Measurements from ENCODE around the gene E2F2.

Gene E2F2

DNA sequence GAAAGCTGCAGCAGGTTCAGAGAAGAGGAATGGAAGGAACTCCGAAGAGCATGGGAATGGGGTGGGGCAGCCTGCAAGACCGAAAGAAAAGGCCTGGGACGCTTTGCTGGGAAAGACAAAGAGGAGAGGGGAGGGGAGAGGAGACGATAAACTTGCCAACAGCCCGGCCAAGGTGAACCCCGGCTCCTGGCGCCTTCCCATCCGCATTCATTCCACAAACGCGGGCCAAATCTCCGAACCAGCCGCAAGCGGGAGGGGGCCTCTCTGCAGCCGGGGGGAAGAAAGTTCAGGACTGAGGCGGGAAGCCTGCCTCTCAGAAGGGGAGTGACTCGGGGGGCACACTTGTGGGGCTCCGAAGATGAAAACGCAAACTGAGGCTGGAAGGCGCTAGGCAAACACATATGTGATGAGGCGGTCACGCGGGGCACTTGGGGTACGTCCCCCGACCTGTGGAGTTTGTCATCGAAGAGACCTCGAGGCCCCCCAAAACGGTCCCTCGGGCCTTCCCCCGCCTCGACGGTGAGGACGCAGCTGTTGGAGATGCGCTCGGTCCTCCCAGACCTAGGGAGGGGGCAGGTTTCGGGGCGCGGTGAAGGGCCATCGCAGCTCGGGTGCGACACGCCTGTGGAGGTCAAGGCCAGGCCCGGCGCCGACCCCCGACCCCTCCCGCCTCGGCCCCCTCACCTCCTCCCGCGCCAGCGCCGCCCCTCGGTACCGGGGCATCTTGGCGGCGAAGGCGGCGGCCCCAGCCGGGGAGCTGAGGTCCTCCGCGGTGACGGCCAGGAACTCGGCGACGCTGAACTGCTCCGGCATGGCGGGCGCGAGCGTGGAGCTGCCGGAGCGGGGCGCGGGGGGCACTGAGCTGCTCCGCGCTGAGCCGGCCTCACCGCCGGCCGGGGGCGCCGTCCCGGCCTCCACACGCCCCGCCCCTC lies 47.4 kb downstream of the E2F2 start, which contains the start of gene ASAP3:
TSS of gene ASAP3 (minus strand) at position 859 of the 932 bp plus-strand sequence. CDS start at position 813, 46 bp downstream.
- H3K9ac ChIP-seq (ENCODE audit: low read depth in 1 of 2, low read length in 2 of 2) = peak within 1 kb of the TSS; percentile 33 to 60
- peaks cover 12 to 14% of the 10 kb centered on the region in 2 donors for H3K4me1 ChIP-seq (ENCODE audit: control insufficient read depth in 1 of 2, insufficient read depth in 2 of 2, low read length in 2 of 2)
- H3K9me3 ChIP-seq (ENCODE audit: control insufficient read depth in 1 of 2, low read length in 2 of 2) = no peaks in the 10 kb centered on the region
- H3K36me3 ChIP-seq (ENCODE audit: control insufficient read depth in 1 of 2, insufficient read depth in 2 of 2, low read length in 2 of 2) = no peaks in the 10 kb centered on the region
- peak within 1 kb of the TSS; percentile 70 for H3K27ac ChIP-seq (ENCODE audit: low read depth, low read length)
- peaks cover 0 to 7% of the 10 kb centered on the region in 2 donors for H3K27me3 ChIP-seq (ENCODE audit: control insufficient read depth in 1 of 2, insufficient read depth in 2 of 2, low read length in 2 of 2)
- peak within 1 kb of the TSS; percentile 73 to 74 for H3K4me3 ChIP-seq (ENCODE audit: low read depth in 1 of 2, low read length in 2 of 2)

DNA sequence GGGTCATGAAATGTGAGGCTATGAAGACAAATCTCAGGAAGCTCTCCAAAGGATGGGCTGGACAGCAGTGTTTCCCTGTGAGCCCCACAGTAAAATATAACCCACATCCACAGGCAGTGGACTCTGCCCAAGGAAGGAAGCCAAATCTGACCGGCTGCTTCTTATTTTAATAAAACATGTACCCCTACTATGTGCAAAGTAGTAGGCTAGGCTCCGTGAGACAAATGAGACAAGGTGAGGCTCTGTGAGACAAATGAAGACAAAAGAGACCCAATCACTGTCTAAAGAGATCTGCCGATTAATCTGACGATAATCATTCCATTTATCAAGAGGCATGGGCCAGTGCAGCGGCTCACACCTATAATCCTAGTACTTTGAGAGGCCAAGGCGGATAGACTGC lies 49.1 kb downstream of the E2F2 start:
- H3K9ac ChIP-seq (ENCODE audit: low read depth in 1 of 2, low read length in 2 of 2) = no peak overlapping the region
- H3K4me1 ChIP-seq (ENCODE audit: control insufficient read depth in 1 of 2, insufficient read depth in 2 of 2, low read length in 2 of 2) = peaks cover 12 to 14% of the 10 kb centered on the region in 2 donors
- peaks cover 0 to 7% of the 10 kb centered on the region in 2 donors for H3K27me3 ChIP-seq (ENCODE audit: control insufficient read depth in 1 of 2, insufficient read depth in 2 of 2, low read length in 2 of 2)
- H3K9me3 ChIP-seq (ENCODE audit: control insufficient read depth in 1 of 2, low read length in 2 of 2) = no peaks in the 10 kb centered on the region
- H3K36me3 ChIP-seq (ENCODE audit: control insufficient read depth in 1 of 2, insufficient read depth in 2 of 2, low read length in 2 of 2) = no peaks in the 10 kb centered on the region
- no peak overlapping the region for H3K27ac ChIP-seq (ENCODE audit: low read depth, low read length)
- no peak overlapping the region for H3K4me3 ChIP-seq (ENCODE audit: low read depth in 1 of 2, low read length in 2 of 2)

DNA sequence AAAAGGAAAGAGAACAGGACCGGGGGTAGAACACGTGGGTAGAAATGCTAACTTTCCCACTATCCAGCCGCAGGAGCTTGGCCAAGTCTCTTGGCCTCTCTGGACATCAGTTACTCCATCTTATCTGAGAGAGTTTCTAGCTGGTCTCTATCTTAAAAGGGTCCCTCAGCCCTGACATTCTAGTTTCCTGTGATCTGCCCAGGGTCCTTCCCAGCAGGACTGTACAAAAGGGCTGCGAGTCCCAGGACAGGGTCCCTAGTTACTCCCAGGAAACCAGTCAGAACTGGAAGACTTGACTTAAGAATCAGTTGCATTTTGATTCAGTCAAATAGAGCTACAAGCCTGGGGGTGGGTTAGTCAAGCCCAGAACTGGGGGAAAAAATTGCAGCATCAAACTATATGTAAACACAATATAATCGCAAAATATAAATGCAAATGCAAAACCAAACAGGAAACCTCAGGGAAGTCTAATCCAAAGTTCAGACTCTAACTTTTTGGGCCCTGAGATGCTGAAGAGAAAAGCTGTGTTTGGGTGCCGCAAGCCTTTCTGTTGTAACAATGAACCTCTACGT lies 49.9 kb downstream of the E2F2 start:
- no peak overlapping the region for H3K9ac ChIP-seq (ENCODE audit: low read depth in 1 of 2, low read length in 2 of 2)

DNA sequence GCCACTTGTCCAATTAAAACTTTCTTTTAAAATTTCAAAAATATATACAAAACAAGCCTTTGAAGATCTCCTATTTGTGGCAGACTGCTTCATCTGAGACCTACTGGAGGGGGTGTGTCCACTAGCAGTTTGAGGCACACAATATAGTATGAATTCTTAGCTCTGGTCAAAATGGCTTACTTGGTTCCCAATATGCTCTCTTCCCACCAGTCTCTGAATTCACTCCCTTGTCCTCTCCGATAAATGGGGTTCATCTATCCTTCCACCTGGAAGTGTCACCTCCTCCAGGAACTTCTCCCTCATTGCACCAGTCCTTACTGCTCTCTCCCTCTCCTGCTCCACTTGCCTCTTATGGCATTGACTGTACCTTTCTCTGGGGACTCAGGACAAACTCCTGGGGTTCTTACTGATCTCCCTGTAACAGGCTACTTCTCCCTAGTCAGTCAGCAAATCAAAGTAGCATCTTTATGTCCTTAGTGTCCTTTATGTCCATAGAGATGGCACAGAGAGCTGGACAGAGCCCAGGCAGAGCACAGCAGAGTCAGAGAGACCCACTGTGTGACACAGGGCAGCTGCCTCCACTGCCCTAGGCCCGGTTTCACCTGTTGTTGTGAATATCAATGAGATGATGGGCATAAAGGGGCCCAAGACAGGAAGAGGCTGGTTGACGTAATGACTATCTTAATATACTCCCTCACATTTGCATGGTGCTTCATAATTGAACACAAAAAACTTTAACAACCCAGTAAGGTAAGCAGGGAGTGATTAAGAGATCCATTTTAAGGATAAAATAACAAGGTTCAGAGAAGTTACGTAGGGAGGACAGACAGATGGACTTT lies 50.6 kb downstream of the E2F2 start:
- Histone ChIP-seq H3K36me3 (ENCODE audit: control insufficient read depth in 1 of 2, insufficient read depth in 2 of 2, low read length in 2 of 2) (no peaks in the 10 kb centered on the region), H3K4me1 (ENCODE audit: control insufficient read depth in 1 of 2, insufficient read depth in 2 of 2, low read length in 2 of 2) (peaks cover 12 to 14% of the 10 kb centered on the region in 2 donors), H3K9me3 (ENCODE audit: control insufficient read depth in 1 of 2, low read length in 2 of 2) (no peaks in the 10 kb centered on the region), H3K9ac (ENCODE audit: low read depth in 1 of 2, low read length in 2 of 2) (no peak overlapping the region), H3K27me3 (ENCODE audit: control insufficient read depth in 1 of 2, insufficient read depth in 2 of 2, low read length in 2 of 2) (peaks cover 0 to 7% of the 10 kb centered on the region in 2 donors), H3K27ac (ENCODE audit: low read depth, low read length) (no peak overlapping the region), H3K4me3 (ENCODE audit: low read depth in 1 of 2, low read length in 2 of 2) (no peak overlapping the region)

More for the DNA sequence above, 49.9 kb downstream of the E2F2 start:
- no peak overlapping the region for H3K27ac ChIP-seq (ENCODE audit: low read depth, low read length)
- H3K4me1 ChIP-seq (ENCODE audit: control insufficient read depth in 1 of 2, insufficient read depth in 2 of 2, low read length in 2 of 2) = peaks cover 12 to 14% of the 10 kb centered on the region in 2 donors
- H3K36me3 ChIP-seq (ENCODE audit: control insufficient read depth in 1 of 2, insufficient read depth in 2 of 2, low read length in 2 of 2) = no peaks in the 10 kb centered on the region
- H3K4me3 ChIP-seq (ENCODE audit: low read depth in 1 of 2, low read length in 2 of 2) = no peak overlapping the region
- H3K27me3 ChIP-seq (ENCODE audit: control insufficient read depth in 1 of 2, insufficient read depth in 2 of 2, low read length in 2 of 2) = peaks cover 0 to 7% of the 10 kb centered on the region in 2 donors
- H3K9me3 ChIP-seq (ENCODE audit: control insufficient read depth in 1 of 2, low read length in 2 of 2) = no peaks in the 10 kb centered on the region

DNA sequence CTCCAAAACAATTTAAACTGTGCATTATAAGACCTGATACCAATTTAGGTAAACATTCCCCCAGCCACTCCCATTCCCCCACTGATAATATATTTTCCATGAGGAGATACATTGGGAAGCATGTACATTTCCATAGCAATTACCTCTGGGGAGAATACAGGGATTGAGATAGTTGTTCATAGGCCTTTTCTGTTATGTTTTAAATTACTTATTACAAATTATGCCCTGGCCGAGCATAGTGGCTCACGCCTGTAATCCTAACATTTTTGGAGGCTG lies 51.4 kb downstream of the E2F2 start:
- no peaks in the 10 kb centered on the region for H3K9me3 ChIP-seq (ENCODE audit: control insufficient read depth in 1 of 2, low read length in 2 of 2)
- no peak overlapping the region for H3K9ac ChIP-seq (ENCODE audit: low read depth in 1 of 2, low read length in 2 of 2)
- H3K4me3 ChIP-seq (ENCODE audit: low read depth in 1 of 2, low read length in 2 of 2) = no peak overlapping the region
- peaks cover 0 to 7% of the 10 kb centered on the region in 2 donors for H3K27me3 ChIP-seq (ENCODE audit: control insufficient read depth in 1 of 2, insufficient read depth in 2 of 2, low read length in 2 of 2)
- peaks cover 9 to 12% of the 10 kb centered on the region in 2 donors for H3K4me1 ChIP-seq (ENCODE audit: control insufficient read depth in 1 of 2, insufficient read depth in 2 of 2, low read length in 2 of 2)
- H3K36me3 ChIP-seq (ENCODE audit: control insufficient read depth in 1 of 2, insufficient read depth in 2 of 2, low read length in 2 of 2) = no peaks in the 10 kb centered on the region
- no peak overlapping the region for H3K27ac ChIP-seq (ENCODE audit: low read depth, low read length)

DNA sequence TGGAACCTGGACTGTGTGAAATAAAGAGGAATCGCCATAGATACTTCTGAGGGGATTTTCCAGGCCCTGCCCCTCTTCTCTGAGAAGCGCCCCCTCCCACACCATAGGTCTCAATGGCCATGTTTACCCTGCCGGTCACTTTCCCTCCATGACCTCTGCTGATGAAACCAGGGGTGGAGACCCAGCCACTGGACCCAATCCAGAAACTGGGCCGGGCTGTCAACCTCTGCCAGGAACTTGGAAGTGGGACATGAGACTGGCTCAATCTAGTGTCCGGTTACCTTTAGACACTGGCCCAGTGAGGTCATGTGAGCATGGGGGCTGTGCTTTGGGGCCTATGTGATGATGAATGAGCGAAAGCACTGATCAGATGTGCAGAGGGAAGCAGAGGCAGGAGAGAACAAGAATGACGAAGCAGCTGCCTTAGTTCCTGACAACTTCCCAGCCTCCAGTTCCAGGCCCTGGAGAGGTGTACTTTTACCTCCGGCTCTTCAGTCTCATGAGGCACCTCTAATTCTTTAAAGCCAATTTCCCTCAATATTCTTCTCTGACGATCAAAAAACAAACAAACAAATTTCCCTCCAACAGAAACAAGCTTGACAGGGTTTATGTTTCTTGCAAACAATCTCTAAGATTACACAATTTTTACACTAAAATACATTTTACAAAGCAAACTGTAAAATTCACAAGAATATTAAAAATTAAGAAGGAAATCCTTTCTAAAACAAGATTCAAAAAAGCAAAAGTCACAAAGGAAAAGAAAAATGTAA lies 52.0 kb downstream of the E2F2 start:
- H3K27ac ChIP-seq (ENCODE audit: low read depth, low read length) = no peak overlapping the region
- peaks cover 0 to 7% of the 10 kb centered on the region in 2 donors for H3K27me3 ChIP-seq (ENCODE audit: control insufficient read depth in 1 of 2, insufficient read depth in 2 of 2, low read length in 2 of 2)
- H3K4me1 ChIP-seq (ENCODE audit: control insufficient read depth in 1 of 2, insufficient read depth in 2 of 2, low read length in 2 of 2) = peaks cover 9 to 12% of the 10 kb centered on the region in 2 donors
- H3K9me3 ChIP-seq (ENCODE audit: control insufficient read depth in 1 of 2, low read length in 2 of 2) = no peaks in the 10 kb centered on the region
- no peak overlapping the region for H3K9ac ChIP-seq (ENCODE audit: low read depth in 1 of 2, low read length in 2 of 2)
- no peak overlapping the region for H3K4me3 ChIP-seq (ENCODE audit: low read depth in 1 of 2, low read length in 2 of 2)
- H3K36me3 ChIP-seq (ENCODE audit: control insufficient read depth in 1 of 2, insufficient read depth in 2 of 2, low read length in 2 of 2) = no peaks in the 10 kb centered on the region

DNA sequence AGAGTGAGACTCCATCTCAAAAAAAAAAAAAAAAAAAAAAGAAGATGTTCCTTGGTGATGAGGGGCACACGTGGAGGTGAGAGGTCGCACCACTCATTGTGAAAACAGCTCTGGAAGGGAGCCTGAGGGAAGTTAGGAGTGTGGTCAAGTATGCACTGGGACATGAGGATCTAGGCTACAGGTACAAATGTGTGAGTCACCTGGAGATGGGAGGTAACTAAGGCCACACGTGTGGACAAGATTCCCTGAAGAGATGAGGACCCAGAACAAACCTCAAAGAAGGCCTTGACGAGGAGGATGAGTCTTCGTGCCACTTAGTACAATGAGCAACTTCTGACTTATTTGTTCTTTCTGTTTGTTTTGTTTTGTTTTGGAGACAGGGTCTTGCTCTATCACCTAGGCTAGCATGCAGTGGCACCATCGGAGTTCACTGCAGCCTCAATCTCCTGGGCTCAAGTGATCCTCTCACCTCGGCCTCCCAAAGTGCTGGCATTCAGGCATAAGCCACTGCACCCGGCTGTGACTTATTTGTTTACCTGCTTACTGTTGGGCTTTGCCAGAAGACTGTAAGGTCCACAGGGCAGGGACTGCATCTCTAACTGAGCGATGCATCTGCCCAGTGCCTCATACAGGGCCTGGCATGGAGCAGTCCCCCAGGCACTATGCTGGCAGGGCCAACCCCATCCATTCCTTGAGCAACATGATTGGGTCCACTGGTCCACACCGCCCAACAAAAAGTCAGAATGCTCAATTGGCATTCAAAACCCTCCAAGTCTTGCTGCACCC lies 53.5 kb downstream of the E2F2 start:
- Histone ChIP-seq H3K27me3 (ENCODE audit: control insufficient read depth in 1 of 2, insufficient read depth in 2 of 2, low read length in 2 of 2) (peaks cover 0 to 3% of the 10 kb centered on the region in 2 donors), H3K9ac (ENCODE audit: low read depth in 1 of 2, low read length in 2 of 2) (no peak overlapping the region), H3K4me3 (ENCODE audit: low read depth in 1 of 2, low read length in 2 of 2) (no peak overlapping the region), H3K4me1 (ENCODE audit: control insufficient read depth in 1 of 2, insufficient read depth in 2 of 2, low read length in 2 of 2) (peaks cover 0 to 4% of the 10 kb centered on the region in 2 donors), H3K9me3 (ENCODE audit: control insufficient read depth in 1 of 2, low read length in 2 of 2) (no peaks in the 10 kb centered on the region), H3K36me3 (ENCODE audit: control insufficient read depth in 1 of 2, insufficient read depth in 2 of 2, low read length in 2 of 2) (no peaks in the 10 kb centered on the region), H3K27ac (ENCODE audit: low read depth, low read length) (no peak overlapping the region)

DNA sequence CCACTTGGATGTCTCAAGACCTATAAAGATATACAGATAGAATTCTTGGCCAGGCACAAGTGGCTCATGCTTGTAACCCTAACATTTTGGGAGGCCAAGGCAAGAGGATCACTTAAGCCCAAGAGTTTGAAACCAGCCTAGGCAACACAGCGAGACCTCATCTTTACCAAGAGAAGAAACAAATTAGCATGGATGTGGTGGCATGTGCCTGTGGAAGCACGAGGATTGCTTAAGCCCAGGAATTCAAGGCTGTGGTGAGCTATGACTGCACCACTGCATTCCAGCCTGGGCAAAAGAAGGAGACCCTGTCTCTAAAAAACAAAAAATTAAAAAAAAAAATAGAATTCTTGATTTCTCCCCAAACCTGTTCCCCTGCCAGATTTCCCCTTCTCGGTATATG lies 55.4 kb downstream of the E2F2 start:
- H3K9ac ChIP-seq (ENCODE audit: low read depth in 1 of 2, low read length in 2 of 2) = no peak overlapping the region
- no peaks in the 10 kb centered on the region for H3K27me3 ChIP-seq (ENCODE audit: control insufficient read depth in 1 of 2, insufficient read depth in 2 of 2, low read length in 2 of 2)
- H3K36me3 ChIP-seq (ENCODE audit: control insufficient read depth in 1 of 2, insufficient read depth in 2 of 2, low read length in 2 of 2) = no peaks in the 10 kb centered on the region
- H3K4me1 ChIP-seq (ENCODE audit: control insufficient read depth in 1 of 2, insufficient read depth in 2 of 2, low read length in 2 of 2) = peaks cover 0 to 4% of the 10 kb centered on the region in 2 donors
- H3K4me3 ChIP-seq (ENCODE audit: low read depth in 1 of 2, low read length in 2 of 2) = no peak overlapping the region
- no peak overlapping the region for H3K27ac ChIP-seq (ENCODE audit: low read depth, low read length)
- no peaks in the 10 kb centered on the region for H3K9me3 ChIP-seq (ENCODE audit: control insufficient read depth in 1 of 2, low read length in 2 of 2)

DNA sequence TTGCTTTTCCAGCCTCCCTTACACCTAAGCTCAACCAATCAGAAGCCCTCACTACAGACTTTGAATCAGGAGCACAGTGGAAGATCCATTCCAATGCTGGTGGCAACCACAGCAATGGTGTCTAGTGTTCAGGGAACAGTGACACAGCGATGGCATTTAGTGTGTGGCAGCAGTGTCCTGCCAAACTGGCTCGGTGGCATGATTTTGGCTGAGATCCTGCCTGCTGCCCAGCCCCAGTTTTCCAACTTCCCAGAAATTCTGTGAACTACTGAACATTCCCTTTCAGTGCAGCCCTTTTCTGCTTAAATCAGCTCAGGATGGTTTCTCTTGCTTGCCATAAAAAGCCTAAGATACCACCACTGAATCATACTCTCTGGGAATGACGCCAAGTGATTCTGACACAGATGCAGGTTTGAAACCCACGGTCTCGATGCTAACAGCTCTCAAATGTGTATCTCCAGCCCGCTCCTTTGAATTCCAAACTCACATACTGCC lies 55.9 kb downstream of the E2F2 start:
- peaks cover 0 to 4% of the 10 kb centered on the region in 2 donors for H3K4me1 ChIP-seq (ENCODE audit: control insufficient read depth in 1 of 2, insufficient read depth in 2 of 2, low read length in 2 of 2)
- no peak overlapping the region for H3K4me3 ChIP-seq (ENCODE audit: low read depth in 1 of 2, low read length in 2 of 2)
- H3K27ac ChIP-seq (ENCODE audit: low read depth, low read length) = no peak overlapping the region
- H3K27me3 ChIP-seq (ENCODE audit: control insufficient read depth in 1 of 2, insufficient read depth in 2 of 2, low read length in 2 of 2) = no peaks in the 10 kb centered on the region
- no peaks in the 10 kb centered on the region for H3K9me3 ChIP-seq (ENCODE audit: control insufficient read depth in 1 of 2, low read length in 2 of 2)
- no peak overlapping the region for H3K9ac ChIP-seq (ENCODE audit: low read depth in 1 of 2, low read length in 2 of 2)
- no peaks in the 10 kb centered on the region for H3K36me3 ChIP-seq (ENCODE audit: control insufficient read depth in 1 of 2, insufficient read depth in 2 of 2, low read length in 2 of 2)

Data from duodenal mucosa (tissue), 2 donors.